SIG-M5 (cell line): ENCODE results near the gene HCK.
"Not testable (repeated sequence)": the region's sequence is repeated elsewhere in the genome, so short reads cannot be mapped to it uniquely, and the experiment has no call there.

ENCODE experiments used
- DNase-seq: peaks from one replicate; lab custom pipeline; 2025; lab: John Stamatoyannopoulos, UW

Gene HCK

GRCh38 chr20:32108814-32109391, 56.9 kb downstream of the HCK start:
- no peak for DNase-seq

GRCh38 chr20:32109392-32110172, 57.5 kb downstream of the HCK start, which contains the start of gene TM9SF4:
TSS of gene TM9SF4 (plus strand) at chr20:32109714. CDS start at chr20:32109741, 27 bp downstream.
- DNase-seq: peak; percentile 76

- no peak for DNase-seq
Observed at GRCh38 chr20:32110173-32110704, 58.2 kb downstream of the HCK start.

GRCh38 chr20:32110727-32111126, 58.7 kb downstream of the HCK start:
- no peak for DNase-seq

GRCh38 chr20:32111156-32111686, 59.2 kb downstream of the HCK start:
- DNase-seq: no peak

- DNase-seq: no peak
Observed at GRCh38 chr20:32111753-32112152, 59.7 kb downstream of the HCK start.

GRCh38 chr20:32112841-32113240, 60.8 kb downstream of the HCK start:
- DNase-seq: peak; percentile 90

- no peak for DNase-seq
Observed at GRCh38 chr20:32113591-32114260, 61.7 kb downstream of the HCK start.

- DNase-seq: no peak
Observed at GRCh38 chr20:32114305-32114960, 62.4 kb downstream of the HCK start.

GRCh38 chr20:32115211-32115767, 63.2 kb downstream of the HCK start:
- DNase-seq: no peak

GRCh38 chr20:32116079-32116521, 64.1 kb downstream of the HCK start:
- no peak for DNase-seq

- DNase-seq: not testable (repeated sequence)
Observed at GRCh38 chr20:32116796-32117195, 64.8 kb downstream of the HCK start.

- DNase-seq: not testable (repeated sequence)
Observed at GRCh38 chr20:32118427-32118826, 66.4 kb downstream of the HCK start.

GRCh38 chr20:32119734-32120133, 67.7 kb downstream of the HCK start:
- no peak for DNase-seq

GRCh38 chr20:32121908-32122307, 69.9 kb downstream of the HCK start:
- DNase-seq: not testable (repeated sequence)

- DNase-seq: no peak
Observed at GRCh38 chr20:32123088-32123487, 71.0 kb downstream of the HCK start.

- DNase-seq: no peak
Observed at GRCh38 chr20:32124916-32125454, 72.9 kb downstream of the HCK start.

GRCh38 chr20:32125506-32125905, 73.5 kb downstream of the HCK start:
- no peak for DNase-seq

- no peak for DNase-seq
Observed at GRCh38 chr20:32126919-32127318, 74.9 kb downstream of the HCK start.

GRCh38 chr20:32127347-32127746, 75.3 kb downstream of the HCK start:
- DNase-seq: no peak

GRCh38 chr20:32128167-32128566, 76.1 kb downstream of the HCK start:
- no peak for DNase-seq
